SJCRH30 (cell line): ENCODE data around the gene GAA. TPM values are rescaled to one million over a fixed set of nuclear protein-coding genes. Genes with fewer than 3 reads are reported as not detected.

ENCODE experiments used
- DNase-seq, 2 experiments: peaks; one replicate each; pipeline ENCODE4 v3.0.0-alpha.2; 2015 to 2020
- H3K27ac ChIP-seq: fragments of 250-450 bp; sonication (Bioruptor Pico); 2 replicates; pipeline ENCODE4 v1.5.1; 2020; ENCODE audit warnings: mild to moderate bottlenecking, moderate library complexity
- H3K27me3 ChIP-seq: fragments of 250-450 bp; sonication (Bioruptor Pico); 2 replicates; pipeline ENCODE4 v1.5.1; 2020; ENCODE audit warnings: mild to moderate bottlenecking, moderate library complexity
- H3K36me3 ChIP-seq: fragments of 250-450 bp; sonication (Bioruptor Pico); 2 replicates; pipeline ENCODE4 v1.5.1; 2020; ENCODE audit warnings: mild to moderate bottlenecking, moderate library complexity
- H3K4me1 ChIP-seq: fragments of 250-450 bp; sonication (Bioruptor Pico); 2 replicates; pipeline ENCODE4 v1.5.1; 2020; ENCODE audit warnings: mild to moderate bottlenecking, moderate library complexity
- H3K4me3 ChIP-seq: fragments of 250-450 bp; sonication (Bioruptor Pico); 2 replicates; pipeline ENCODE4 v1.5.1; 2020; ENCODE audit warnings: mild to moderate bottlenecking, moderate library complexity
- H3K9me3 ChIP-seq: fragments of 250-450 bp; sonication (Bioruptor Pico); replicated peaks from 2 replicates; pipeline ENCODE4 v1.5.1; 2020; ENCODE audit warnings: mild to moderate bottlenecking, moderate library complexity
- total RNA-seq: library from RNA; depleted of rRNA; stranded (reverse); fragments of >200 nt; shearing (Covaris generic); gene quantifications from 2 replicates; pipeline ENCODE4 v1.2.3, GENCODE V29; 2014

Gene GAA
- total RNA-seq, 1 experiment from 2014 or later: 23.1 TPM

DNA sequence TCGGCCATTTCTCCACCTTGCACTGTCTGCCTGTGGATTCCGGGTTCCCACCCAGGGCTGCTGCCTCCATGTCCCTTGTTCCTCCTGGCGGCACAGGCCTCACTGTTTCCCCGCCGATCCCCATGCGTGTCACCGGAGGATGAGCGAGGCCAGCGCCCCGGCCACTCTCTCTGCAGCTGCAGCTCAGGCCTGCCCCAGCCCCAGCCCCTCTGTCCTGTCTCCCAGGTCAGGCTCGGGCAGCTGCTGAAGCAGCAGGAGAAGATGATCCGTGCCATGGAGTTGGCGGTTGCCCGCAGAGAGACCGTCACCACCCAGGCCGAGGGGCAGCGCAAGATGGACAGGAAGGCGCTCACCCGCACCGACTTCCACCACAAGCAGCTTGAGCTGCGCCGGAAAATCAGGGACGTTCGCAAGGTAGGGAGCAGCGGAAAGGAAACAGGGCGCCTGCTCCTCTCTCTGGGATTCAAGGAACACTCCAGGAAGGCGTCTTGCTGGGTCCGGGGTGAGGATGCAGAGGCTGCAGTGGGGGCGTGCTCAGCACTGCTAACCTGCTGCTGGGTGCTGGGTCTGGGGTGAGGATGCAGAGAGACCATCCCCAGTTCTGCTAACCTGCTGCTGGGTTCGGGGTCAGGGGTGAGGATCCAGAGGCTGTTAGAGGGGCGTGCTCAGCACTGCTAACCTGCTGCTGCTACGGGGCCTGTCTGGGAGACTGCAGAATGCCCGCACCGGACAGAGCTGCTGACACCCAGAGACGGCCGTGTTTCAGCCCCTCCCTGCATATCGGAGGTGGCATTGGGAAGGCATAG is 6.1 kb upstream of the GAA start:
- DNase-seq: no peak
- Histone ChIP-seq H3K4me1 (peaks cover 28% of the 10 kb centered on the region), H3K27me3 (no peaks in the 10 kb centered on the region), H3K36me3 (no peaks in the 10 kb centered on the region), H3K27ac (no peak overlapping the region), H3K9me3 (no peaks in the 10 kb centered on the region), H3K4me3 (no peak overlapping the region)

DNA sequence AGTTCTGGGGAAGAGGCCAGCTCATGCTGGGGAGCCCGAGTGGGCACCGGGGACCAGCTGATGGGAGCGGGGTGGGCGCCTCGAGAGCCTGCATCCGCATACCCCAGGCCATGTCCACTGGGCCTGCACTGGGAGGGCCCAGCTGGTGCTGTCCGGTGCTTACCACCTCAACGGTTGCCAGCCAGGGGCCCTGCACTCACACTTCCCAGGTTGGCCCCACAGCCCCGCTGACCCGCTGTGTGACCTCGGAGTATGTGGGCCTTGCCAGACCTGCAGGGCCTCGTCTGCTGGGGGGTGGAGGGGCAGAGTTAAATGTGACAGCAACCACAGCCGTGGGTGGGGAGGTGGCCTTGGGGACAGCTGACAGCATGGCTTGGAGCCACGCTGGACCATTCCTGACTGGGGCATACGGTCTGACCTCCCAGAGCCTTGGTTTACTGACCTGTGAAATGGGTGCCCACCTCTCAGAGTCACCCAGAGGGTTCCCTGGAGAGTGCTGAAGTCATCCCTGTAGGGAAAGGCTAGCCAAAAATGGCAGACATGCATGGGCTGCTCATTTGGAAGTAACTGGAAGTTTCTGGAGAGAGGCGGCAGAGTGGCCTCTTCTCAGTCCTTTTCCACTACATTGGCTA is 5.4 kb upstream of the GAA start:
- Histone ChIP-seq H3K36me3 (no peaks in the 10 kb centered on the region), H3K27ac (peak overlapping the region; percentile 100), H3K4me1 (peaks cover 31% of the 10 kb centered on the region), H3K27me3 (no peaks in the 10 kb centered on the region), H3K9me3 (no peaks in the 10 kb centered on the region), H3K4me3 (no peak overlapping the region)
- DNase-seq: no peak

DNA sequence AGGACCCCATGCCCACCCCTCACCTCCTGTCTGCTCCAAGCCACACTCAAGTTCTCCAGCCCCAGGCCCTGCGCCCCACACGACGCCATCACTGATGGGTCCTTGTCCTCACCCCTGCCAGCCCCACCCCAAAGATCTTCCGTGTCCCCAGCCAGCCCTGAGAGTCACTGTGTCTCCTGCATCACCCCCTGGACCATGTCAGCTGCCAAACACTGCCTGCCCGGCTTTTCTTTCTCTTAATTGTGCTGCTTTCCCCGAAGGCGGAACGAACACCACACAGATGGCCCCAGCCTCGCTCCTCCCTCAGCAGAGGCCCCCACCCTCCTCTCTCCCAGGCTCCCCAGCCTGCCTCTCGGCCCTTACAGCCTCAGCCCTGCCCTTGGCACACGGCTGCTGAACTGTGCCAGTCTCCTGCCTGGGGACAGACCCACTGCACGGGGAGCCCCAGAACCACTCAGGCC is 4.8 kb upstream of the GAA start:
- H3K4me1 ChIP-seq: peaks cover 31% of the 10 kb centered on the region
- H3K27me3 ChIP-seq: no peaks in the 10 kb centered on the region
- no peaks in the 10 kb centered on the region for H3K36me3 ChIP-seq
- H3K27ac ChIP-seq: peak overlapping the region; percentile 100
- peak overlapping the region; percentile 39 for H3K4me3 ChIP-seq
- DNase-seq: peak; percentile 93 to 95
- no peaks in the 10 kb centered on the region for H3K9me3 ChIP-seq

DNA sequence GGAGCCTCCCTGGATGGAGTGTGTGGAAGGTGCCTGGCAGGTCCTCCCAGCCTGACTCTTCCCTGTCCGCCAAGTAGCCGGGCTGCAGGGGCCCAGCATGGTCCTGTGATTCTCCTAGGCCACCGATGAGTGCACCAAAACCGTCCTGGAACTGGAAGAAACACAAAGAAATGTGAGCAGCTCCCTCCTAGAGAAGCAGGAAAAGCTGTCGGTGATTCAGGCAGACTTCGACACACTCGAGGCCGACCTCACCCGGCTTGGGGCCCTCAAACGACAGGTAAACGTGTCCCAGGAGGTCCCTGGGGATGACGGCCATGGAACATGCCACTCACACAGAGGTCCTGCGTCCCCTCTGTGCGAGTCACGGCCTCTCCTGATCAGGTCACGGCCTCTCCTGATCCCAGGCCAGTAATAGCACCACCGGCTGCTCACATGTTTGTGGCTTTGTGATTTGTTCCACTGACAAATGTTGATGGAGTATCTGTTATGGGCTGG is 4.2 kb upstream of the GAA start:
- Histone ChIP-seq H3K4me1 (peaks cover 34% of the 10 kb centered on the region), H3K9me3 (no peaks in the 10 kb centered on the region), H3K4me3 (peak overlapping the region; percentile 39), H3K36me3 (no peaks in the 10 kb centered on the region), H3K27me3 (no peaks in the 10 kb centered on the region), H3K27ac (peak overlapping the region; percentile 100)
- DNase-seq: peak; percentile 95 to 97

DNA sequence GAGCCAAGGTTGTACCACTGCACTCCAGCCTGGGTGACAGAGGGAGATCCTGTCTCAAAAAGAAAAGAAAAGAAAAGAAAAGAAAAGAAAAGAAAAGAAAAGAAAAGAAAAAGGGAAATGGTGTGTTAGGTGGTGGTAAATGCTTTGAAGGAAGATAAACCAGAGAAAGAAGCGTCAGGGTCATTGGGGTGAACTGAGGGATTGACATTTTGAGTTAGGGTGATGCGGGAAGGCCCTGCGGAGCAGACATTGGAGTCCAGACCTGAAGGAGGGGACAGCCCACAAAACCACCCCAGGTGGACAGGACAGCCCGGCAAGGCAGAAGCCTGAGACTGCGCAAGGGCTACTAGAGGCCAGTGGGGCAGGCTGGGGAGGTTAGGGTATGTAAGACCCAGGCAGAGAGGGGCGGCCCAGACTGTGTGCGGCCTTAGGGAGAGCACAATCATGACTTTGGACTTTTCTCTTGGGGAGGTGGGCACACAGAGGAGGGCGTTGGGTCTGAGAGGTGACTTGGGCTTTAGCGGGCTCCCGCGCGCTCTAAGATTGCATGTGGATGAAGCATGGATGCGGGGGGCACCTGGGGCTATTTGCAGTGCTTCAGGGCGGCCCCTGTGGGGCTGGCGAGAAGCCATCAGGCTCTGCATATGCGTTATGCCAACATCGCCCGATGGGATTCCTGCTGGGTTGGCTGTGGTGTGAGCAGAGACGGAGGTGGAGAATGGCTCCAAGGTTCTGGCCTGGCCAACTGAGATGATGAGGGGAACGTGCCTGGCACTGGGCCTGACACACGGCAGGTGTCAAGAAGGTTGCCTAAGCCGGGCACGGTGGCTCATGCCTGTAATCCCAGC is 3.3 kb upstream of the GAA start:
- peak in 1 of 2 experiments; percentile 50 for DNase-seq
- Histone ChIP-seq H3K36me3 (no peaks in the 10 kb centered on the region), H3K4me1 (peaks cover 39% of the 10 kb centered on the region)

DNA sequence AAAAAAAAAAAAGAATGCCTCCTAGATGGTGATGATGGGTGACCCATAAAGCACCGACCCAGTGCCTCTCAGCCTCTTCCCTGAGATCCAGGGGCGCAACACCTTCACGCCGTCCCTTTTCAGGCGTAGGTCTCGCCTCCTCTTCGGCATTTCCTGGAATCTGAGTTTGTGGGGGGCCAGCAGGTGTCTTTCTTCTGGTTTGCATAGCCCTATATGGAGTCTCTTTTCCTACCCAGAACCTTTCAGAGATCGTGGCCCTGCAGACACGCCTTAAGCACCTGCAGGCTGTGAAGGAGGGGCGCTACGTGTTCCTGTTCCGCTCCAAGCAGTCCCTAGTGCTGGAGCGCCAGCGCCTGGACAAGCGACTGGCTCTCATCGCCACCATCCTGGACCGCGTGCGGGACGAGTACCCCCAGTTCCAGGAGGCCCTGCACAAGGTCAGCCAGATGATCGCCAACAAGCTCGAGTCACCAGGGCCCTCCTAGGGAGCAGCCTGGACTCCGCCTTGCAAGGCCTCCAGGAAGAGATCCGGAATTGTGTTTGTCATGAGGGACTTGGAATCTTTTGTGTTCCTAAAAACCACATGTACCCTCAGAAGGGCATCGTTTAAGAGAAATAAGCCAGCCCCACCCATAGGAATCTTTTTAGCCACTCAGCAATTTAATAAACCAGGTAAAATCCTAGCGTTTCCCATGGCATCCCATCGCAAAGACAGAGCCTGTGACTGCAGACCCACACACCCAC is 1.9 kb upstream of the GAA start:
- no peak for DNase-seq
- H3K4me1 ChIP-seq: peaks cover 39% of the 10 kb centered on the region
- no peaks in the 10 kb centered on the region for H3K27me3 ChIP-seq
- no peak overlapping the region for H3K27ac ChIP-seq
- H3K9me3 ChIP-seq: no peaks in the 10 kb centered on the region
- no peaks in the 10 kb centered on the region for H3K36me3 ChIP-seq
- no peak overlapping the region for H3K4me3 ChIP-seq

More for the DNA sequence above, 3.3 kb upstream of the GAA start:
- H3K27ac ChIP-seq: peak overlapping the region; percentile 100
- H3K4me3 ChIP-seq: peak overlapping the region; percentile 39; the same call in 1 of the 2 replicates
- H3K27me3 ChIP-seq: no peaks in the 10 kb centered on the region
- no peaks in the 10 kb centered on the region for H3K9me3 ChIP-seq

DNA sequence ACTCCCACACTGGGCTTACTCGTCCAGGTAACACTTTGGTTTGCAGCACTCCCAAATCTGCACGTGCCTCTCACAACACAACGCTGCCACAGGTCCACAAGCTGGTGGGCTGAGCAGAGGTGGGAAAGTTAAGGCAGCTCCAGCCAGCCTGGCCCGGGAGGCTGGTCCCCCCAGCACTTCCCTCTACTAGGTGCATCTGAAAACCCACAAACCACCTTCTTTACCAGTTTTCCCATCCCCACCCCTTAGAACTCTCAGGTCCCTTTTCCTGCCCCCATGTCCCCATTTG is 1.4 kb upstream of the GAA start:
- no peak overlapping the region for H3K4me3 ChIP-seq
- peaks cover 39% of the 10 kb centered on the region for H3K4me1 ChIP-seq
- H3K9me3 ChIP-seq: no peaks in the 10 kb centered on the region
- DNase-seq: no peak
- H3K36me3 ChIP-seq: no peaks in the 10 kb centered on the region
- no peak overlapping the region for H3K27ac ChIP-seq
- H3K27me3 ChIP-seq: no peaks in the 10 kb centered on the region

DNA sequence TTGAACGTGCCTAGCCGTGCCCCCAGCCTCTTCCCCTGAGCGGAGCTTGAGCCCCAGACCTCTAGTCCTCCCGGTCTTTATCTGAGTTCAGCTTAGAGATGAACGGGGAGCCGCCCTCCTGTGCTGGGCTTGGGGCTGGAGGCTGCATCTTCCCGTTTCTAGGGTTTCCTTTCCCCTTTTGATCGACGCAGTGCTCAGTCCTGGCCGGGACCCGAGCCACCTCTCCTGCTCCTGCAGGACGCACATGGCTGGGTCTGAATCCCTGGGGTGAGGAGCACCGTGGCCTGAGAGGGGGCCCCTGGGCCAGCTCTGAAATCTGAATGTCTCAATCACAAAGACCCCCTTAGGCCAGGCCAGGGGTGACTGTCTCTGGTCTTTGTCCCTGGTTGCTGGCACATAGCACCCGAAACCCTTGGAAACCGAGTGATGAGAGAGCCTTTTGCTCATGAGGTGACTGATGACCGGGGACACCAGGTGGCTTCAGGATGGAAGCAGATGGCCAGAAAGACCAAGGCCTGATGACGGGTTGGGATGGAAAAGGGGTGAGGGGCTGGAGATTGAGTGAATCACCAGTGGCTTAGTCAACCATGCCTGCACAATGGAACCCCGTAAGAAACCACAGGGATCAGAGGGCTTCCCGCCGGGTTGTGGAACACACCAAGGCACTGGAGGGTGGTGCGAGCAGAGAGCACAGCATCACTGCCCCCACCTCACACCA is 724 bp downstream of the GAA start:
- Histone ChIP-seq H3K9me3 (no peaks in the 10 kb centered on the region), H3K27ac (peak overlapping the region; percentile 68), H3K27me3 (no peaks in the 10 kb centered on the region), H3K4me3 (peak overlapping the region; percentile 73), H3K4me1 (peaks cover 34% of the 10 kb centered on the region), H3K36me3 (no peaks in the 10 kb centered on the region)
- DNase-seq: peak; percentile 64 to 73

DNA sequence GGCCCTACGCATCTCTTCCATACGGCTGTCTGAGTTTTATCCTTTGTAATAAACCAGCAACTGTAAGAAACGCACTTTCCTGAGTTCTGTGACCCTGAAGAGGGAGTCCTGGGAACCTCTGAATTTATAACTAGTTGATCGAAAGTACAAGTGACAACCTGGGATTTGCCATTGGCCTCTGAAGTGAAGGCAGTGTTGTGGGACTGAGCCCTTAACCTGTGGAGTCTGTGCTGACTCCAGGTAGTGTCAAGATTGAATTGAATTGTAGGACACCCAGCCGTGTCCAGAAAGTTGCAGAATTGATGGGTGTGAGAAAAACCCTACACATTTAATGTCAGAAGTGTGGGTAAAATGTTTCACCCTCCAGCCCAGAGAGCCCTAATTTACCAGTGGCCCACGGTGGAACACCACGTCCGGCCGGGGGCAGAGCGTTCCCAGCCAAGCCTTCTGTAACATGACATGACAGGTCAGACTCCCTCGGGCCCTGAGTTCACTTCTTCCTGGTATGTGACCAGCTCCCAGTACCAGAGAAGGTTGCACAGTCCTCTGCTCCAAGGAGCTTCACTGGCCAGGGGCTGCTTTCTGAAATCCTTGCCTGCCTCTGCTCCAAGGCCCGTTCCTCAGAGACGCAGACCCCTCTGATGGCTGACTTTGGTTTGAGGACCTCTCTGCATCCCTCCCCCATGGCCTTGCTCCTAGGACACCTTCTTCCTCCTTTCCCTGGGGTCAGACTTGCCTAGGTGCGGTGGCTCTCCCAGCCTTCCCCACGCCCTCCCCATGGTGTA is 1.5 kb downstream of the GAA start:
- Histone ChIP-seq H3K4me3 (peak overlapping the region; percentile 73), H3K27me3 (no peaks in the 10 kb centered on the region), H3K9me3 (no peaks in the 10 kb centered on the region), H3K4me1 (peaks cover 27% of the 10 kb centered on the region), H3K36me3 (no peaks in the 10 kb centered on the region), H3K27ac (peak overlapping the region; percentile 68; the same call in 1 of the 2 replicates)
- no peak for DNase-seq

DNA sequence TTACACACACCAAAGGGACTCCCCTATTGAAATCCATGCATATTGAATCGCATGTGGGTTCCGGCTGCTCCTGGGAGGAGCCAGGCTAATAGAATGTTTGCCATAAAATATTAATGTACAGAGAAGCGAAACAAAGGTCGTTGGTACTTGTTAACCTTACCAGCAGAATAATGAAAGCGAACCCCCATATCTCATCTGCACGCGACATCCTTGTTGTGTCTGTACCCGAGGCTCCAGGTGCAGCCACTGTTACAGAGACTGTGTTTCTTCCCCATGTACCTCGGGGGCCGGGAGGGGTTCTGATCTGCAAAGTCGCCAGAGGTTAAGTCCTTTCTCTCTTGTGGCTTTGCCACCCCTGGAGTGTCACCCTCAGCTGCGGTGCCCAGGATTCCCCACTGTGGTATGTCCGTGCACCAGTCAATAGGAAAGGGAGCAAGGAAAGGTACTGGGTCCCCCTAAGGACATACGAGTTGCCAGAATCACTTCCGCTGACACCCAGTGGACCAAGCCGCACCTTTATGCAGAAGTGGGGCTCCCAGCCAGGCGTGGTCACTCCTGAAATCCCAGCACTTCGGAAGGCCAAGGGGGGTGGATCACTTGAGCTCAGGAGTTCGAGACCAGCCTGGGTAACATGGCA is 2.2 kb downstream of the GAA start:
- no peak overlapping the region for H3K27ac ChIP-seq
- no peaks in the 10 kb centered on the region for H3K36me3 ChIP-seq
- H3K4me1 ChIP-seq: peaks cover 20% of the 10 kb centered on the region
- DNase-seq: no peak
- H3K27me3 ChIP-seq: no peaks in the 10 kb centered on the region
- no peaks in the 10 kb centered on the region for H3K9me3 ChIP-seq
- no peak overlapping the region for H3K4me3 ChIP-seq

DNA sequence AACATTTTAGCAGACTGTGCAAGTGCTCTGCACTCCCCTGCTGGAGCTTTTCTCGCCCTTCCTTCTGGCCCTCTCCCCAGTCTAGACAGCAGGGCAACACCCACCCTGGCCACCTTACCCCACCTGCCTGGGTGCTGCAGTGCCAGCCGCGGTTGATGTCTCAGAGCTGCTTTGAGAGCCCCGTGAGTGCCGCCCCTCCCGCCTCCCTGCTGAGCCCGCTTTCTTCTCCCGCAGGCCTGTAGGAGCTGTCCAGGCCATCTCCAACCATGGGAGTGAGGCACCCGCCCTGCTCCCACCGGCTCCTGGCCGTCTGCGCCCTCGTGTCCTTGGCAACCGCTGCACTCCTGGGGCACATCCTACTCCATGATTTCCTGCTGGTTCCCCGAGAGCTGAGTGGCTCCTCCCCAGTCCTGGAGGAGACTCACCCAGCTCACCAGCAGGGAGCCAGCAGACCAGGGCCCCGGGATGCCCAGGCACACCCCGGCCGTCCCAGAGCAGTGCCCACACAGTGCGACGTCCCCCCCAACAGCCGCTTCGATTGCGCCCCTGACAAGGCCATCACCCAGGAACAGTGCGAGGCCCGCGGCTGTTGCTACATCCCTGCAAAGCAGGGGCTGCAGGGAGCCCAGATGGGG is 3.1 kb downstream of the GAA start:
- Histone ChIP-seq H3K4me1 (peaks cover 20% of the 10 kb centered on the region), H3K36me3 (no peaks in the 10 kb centered on the region), H3K4me3 (no peak overlapping the region), H3K27ac (no peak overlapping the region), H3K9me3 (no peaks in the 10 kb centered on the region), H3K27me3 (no peaks in the 10 kb centered on the region)
- DNase-seq: no peak

DNA sequence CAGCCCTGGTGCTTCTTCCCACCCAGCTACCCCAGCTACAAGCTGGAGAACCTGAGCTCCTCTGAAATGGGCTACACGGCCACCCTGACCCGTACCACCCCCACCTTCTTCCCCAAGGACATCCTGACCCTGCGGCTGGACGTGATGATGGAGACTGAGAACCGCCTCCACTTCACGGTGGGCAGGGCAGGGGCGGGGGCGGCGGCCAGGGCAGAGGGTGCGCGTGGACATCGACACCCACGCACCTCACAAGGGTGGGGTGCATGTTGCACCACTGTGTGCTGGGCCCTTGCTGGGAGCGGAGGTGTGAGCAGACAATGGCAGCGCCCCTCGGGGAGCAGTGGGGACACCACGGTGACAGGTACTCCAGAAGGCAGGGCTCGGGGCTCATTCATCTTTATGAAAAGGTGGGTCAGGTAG is 3.6 kb downstream of the GAA start:
- DNase-seq: no peak

More for the DNA sequence above, 3.6 kb downstream of the GAA start:
- H3K27me3 ChIP-seq: no peaks in the 10 kb centered on the region
- peaks cover 20% of the 10 kb centered on the region for H3K4me1 ChIP-seq
- no peaks in the 10 kb centered on the region for H3K36me3 ChIP-seq
- no peak overlapping the region for H3K4me3 ChIP-seq
- no peak overlapping the region for H3K27ac ChIP-seq
- no peaks in the 10 kb centered on the region for H3K9me3 ChIP-seq
